NCI-H510A (cell line): Measurements from ENCODE around the gene CEMIP.

Experiments
- DNase-seq: peaks from one replicate; lab custom pipeline; 2025; lab: John Stamatoyannopoulos, UW

Gene CEMIP

GRCh38 chr15:80822676-80823075 lies 43.5 kb downstream of the CEMIP start:
- no peak for DNase-seq

- no peak for DNase-seq
Observed at GRCh38 chr15:80823120-80823519, 44.0 kb downstream of the CEMIP start.

GRCh38 chr15:80823995-80824394 lies 44.8 kb downstream of the CEMIP start:
- no peak for DNase-seq

- no peak for DNase-seq
Observed at GRCh38 chr15:80825361-80826030, 46.3 kb downstream of the CEMIP start.

- no peak for DNase-seq
Observed at GRCh38 chr15:80828796-80829195, 49.6 kb downstream of the CEMIP start.

GRCh38 chr15:80830677-80831076 lies 51.5 kb downstream of the CEMIP start:
- DNase-seq: no peak

- no peak for DNase-seq
Observed at GRCh38 chr15:80831192-80831591, 52.0 kb downstream of the CEMIP start.

- no peak for DNase-seq
Observed at GRCh38 chr15:80831606-80832224, 52.5 kb downstream of the CEMIP start.

GRCh38 chr15:80832686-80833085 lies 53.5 kb downstream of the CEMIP start:
- no peak for DNase-seq

GRCh38 chr15:80834402-80834801 lies 55.2 kb downstream of the CEMIP start:
- DNase-seq: no peak

- no peak for DNase-seq
Observed at GRCh38 chr15:80834906-80835305, 55.7 kb downstream of the CEMIP start.

- DNase-seq: no peak
Observed at GRCh38 chr15:80835336-80835735, 56.2 kb downstream of the CEMIP start.

- no peak for DNase-seq
Observed at GRCh38 chr15:80836223-80836622, 57.1 kb downstream of the CEMIP start.

- DNase-seq: no peak
Observed at GRCh38 chr15:80837006-80837405, 57.8 kb downstream of the CEMIP start.

GRCh38 chr15:80838012-80838411 lies 58.8 kb downstream of the CEMIP start:
- DNase-seq: no peak

- no peak for DNase-seq
Observed at GRCh38 chr15:80838666-80839065, 59.5 kb downstream of the CEMIP start.

- no peak for DNase-seq
Observed at GRCh38 chr15:80839764-80840130, 60.6 kb downstream of the CEMIP start.

GRCh38 chr15:80840182-80841130 lies 61.3 kb downstream of the CEMIP start:
- no peak for DNase-seq

- no peak for DNase-seq
Observed at GRCh38 chr15:80841541-80841940, 62.4 kb downstream of the CEMIP start.

- DNase-seq: no peak
Observed at GRCh38 chr15:80844011-80844732, 65.0 kb downstream of the CEMIP start.

- DNase-seq: no peak
Observed at GRCh38 chr15:80846031-80846815, 67.1 kb downstream of the CEMIP start.
